HG02763 (cell line): ENCODE results near the gene SDCCAG8.

ENCODE experiments used
- ATAC-seq: cut with Tn5 transposase; IDR thresholded peaks from one replicate; pipeline ENCODE4 v1.9.1; 2021; ENCODE audit warnings: mild to moderate bottlenecking, moderate library complexity; ENCODE audit not compliant: unreplicated experiment

The SDCCAG8 gene

GRCh38 chr1:243535014-243535413 lies 279.2 kb downstream of the SDCCAG8 start:
- no peak for ATAC-seq

- no peak for ATAC-seq
These were observed 283.8 kb downstream of the SDCCAG8 start for GRCh38 chr1:243539636-243540035.

GRCh38 chr1:243542739-243543415 lies 287.0 kb downstream of the SDCCAG8 start:
- no peak for ATAC-seq

GRCh38 chr1:243543501-243543900 lies 287.7 kb downstream of the SDCCAG8 start:
- no peak for ATAC-seq

GRCh38 chr1:243546457-243546856 lies 290.6 kb downstream of the SDCCAG8 start:
- no peak for ATAC-seq

- ATAC-seq: no peak
These were observed 292.1 kb downstream of the SDCCAG8 start for GRCh38 chr1:243547891-243548290.

GRCh38 chr1:243548516-243548915 lies 292.7 kb downstream of the SDCCAG8 start:
- ATAC-seq: no peak

- no peak for ATAC-seq
These were observed 293.3 kb downstream of the SDCCAG8 start for GRCh38 chr1:243549108-243549507.
